Activated CD4-positive, alpha-beta T cell treated with anti-CD3 and anti-CD28 coated beads, Interleukin-2, Interleukin-6, amounts not matched to agents 100 ng/mL and 50 ng/mL, durations not matched to agents 16 hours and 8 hours (primary cell): ENCODE measurements around the gene OCA2.
A peak's percentile ranks its signal among the peaks of the same experiment; 100 is the strongest.

Experiments
- DNase-seq: peaks from one replicate; pipeline ENCODE4 v3.0.0-alpha.2; 2020

The OCA2 gene

DNA sequence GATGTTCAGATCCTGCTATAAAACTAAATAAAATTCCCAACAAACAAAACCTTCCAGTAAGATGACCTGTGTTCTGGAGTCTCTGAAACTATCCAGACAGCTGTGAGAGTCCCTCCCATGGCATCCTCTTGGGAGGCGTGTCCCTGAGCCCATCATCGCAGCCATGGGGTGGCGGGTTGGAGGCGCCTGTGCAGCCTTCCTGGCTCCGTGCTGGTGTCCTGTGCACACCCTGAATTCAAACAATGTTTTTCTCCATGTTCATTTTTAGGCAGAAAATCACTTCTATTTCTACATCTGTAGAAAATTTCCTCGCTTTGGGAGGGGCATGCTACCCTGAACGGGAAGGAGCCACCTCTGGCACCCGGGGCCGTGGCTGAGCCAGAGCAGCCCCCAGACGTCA, 19.4 kb upstream of the OCA2 start:
- DNase-seq: no peak

DNA sequence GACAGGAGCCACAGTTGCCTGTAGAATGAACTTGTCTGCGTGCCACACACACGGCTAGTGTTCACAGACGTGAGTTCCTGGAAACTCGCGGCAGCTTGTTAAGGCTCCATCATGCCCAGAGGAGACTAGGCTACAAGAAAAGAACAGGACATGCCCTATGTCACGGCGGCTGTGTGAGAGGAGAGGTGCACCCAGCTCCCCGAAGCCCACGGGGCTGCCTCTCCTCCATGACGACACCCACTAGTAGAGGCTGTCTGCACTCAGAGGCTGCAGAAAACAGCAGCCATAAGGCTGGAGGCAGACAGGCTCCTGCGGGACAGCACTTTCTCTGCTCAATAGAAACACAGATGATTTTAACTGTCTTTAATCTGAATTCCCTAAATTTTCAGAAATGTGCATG, 19.0 kb upstream of the OCA2 start:
- no peak for DNase-seq

DNA sequence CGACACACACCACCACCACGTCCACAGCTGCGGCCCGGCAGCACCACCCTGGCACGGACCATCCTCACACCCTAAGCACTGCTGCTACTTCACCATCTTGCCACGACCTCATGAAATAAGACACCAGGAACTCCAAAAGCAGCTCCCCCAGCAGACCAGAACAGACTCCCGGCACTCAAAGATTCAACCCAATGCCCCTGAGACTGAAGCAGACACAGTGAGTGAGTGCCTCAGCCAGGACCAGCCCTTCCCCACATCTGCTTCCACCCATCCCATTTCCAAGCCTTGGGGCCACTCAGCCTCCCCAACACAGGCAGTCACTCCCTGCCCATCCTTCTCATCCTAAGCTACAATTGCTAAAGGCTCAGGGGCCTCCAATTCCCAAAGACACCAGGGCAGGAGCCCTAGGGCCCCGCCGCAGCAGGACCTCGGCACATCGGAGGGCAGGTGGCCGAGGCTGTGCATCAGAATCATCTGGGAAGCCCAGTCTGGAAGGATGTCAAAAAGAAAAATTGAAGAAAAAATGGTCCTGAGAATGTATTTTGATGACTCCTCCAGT, 18.4 kb upstream of the OCA2 start:
- no peak for DNase-seq

DNA sequence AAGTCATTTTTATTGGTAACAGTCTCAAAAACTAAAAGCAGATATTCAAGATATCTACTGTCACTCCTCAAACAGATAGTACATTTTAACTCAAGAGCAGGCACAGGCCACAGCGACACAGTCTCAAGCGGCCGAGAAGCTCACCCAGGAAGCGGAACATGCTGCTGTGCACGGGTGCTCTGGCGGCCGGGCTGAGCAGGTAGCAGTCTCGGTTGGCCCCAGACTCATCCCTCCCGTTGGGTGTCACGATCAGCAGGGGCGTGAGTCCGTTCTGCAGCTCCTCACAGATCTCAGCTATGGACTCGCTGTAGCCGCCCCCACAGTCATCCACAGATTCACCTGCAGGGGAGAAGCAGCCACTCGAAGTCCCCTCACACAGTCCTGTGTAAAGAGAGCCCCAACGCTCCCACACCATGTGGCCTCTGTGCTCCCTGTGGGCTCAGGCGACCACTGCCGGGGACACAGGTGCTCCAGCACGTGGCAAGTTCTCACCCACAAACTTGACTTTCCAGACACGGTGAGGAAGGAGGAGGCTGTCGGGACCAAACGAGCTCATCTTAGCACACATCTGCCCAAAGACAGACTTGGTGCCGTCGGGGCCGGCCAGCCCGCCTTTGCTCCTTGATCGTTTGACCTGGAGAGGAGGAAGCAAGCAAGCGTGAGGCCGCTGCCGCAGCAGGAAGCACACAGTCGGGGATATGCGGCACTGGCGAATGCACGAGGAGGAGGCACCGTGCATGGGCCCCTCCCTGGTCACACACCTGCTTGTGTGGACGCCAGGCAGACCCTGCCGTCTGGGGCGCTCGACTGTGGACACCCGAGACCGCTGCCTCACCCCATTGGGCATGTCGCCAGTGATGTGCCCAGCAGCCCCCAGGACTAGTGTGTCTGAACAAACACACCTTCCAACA, 17.7 kb upstream of the OCA2 start:
- DNase-seq: no peak

DNA sequence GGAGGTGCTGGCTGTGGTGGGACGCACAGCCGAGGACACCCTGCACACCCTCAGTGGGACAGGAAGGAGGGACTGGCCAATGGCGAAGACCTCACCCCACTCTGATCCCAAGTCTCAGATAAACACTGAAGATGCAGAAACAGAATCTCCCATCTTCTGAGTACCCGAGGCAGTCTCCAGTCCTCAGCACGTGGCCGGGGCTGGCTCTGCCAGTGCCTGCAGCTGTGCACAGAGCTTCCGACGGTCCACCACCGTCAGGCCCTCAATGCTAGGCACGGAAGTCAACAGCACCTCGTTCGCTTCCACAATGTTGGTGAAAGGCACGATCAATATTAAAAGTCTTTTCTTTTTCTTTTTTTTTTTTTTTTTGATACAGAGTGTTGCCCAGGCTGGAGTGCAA, 16.8 kb upstream of the OCA2 start:
- no peak for DNase-seq

DNA sequence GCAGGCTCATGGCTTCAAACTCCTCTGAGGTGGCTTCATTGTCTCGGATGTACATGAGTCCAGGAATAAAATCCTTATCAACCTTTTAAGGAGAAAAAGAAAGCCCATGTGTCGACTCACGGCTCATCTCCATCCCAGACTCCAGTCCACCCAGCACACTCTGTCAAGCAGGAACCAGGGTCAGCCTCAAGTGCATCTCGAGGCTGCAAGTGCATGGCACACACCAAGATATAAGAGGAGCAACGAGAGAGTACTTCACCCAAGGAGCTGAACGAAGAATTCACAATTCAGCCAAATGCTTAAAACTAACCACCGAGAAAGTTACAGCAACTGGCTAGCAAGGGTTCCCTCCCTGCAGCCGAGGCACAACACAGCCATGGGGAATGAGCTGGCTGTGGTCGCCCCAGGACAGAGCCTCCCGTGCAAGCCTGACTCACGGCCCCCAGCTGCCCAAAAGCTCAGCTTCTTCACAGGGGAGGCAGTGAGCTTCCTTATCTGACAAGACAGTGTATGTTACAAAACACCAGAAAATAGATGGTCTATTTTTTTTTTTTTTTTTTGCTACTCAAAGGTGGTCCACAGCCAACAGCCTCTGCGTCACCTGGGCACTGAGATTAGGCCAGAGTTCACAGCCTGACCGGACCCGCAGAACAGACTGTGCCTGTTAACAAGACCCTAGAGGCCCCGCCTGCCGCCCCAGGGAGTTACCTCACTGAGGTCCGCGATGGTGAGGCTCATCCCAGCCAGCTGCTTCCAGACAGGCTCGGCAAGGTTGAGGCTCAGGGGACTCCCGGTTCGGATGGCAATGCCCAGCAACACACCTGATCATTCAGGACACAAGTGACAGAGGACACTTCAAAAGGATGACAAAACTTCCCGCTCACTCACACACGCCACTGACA, 15.9 kb upstream of the OCA2 start:
- no peak for DNase-seq

DNA sequence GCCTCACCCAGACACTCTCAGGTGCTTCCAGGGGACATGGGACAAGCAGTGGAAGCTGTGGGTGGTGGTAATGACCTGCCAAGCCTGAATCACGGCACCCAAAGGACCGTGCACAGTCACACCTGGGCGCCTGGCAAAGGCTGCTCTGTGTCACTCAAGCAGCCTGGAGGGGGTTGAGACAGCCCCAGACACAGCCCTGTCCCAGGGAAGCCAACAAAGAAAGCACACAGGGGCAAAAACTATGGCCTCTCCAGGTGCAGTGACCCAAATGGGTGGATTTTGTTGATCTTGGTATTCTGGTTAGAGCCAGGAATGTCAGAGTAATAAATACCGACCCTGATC, 15.0 kb upstream of the OCA2 start:
- no peak for DNase-seq

DNA sequence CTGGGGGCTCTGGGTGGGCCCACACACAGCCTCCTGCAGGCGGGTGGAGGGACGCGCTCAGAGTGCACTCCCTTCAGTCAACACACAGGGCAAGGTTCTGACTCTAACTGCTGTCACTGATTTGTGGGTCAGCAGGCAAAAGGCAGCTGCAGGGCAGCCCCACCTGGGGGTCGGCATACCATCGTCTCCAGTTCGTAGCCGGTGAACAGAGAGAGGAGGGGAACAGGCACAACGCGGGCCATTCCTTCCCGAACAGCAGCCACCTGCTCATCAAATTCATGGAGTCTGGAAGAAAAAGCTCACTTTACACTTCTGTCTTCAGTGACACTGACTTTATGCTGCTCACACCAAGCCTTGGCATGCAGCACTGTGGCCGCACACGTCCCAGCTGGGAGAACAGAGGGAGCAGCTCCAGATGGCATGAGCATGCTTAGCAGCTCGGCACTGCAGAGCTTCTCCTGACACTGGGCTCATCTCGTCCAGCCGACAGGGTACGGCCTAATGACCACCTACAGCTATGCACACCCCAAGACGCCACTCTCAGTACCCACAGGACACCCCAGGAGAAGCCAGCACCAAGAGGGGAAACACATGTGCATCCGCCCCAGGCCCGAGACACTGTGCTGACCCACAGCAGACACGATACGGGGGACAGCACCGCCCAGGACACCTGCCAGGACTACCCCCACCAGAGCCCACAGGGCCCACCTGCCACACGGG, 14.4 kb upstream of the OCA2 start:
- no peak for DNase-seq

DNA sequence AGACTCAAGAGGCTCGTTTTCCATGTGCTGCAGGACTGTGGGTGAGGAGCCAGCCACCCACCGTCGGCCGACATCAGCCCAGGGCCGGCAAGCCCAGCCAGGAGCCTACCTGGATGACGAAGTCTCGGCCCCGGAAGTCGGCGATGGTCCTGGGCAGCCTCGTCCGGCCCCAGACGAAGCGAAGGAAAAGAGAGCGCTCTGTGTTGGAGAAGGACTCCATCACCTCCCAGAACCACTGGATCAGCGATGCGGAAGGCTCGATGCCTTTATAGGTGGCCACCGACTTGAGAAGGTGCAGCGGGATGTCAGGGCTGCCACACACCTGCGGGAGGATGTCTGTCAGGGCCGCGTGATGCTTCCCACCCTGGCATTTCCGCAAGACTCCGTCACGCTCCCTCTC, 13.8 kb upstream of the OCA2 start:
- no peak for DNase-seq

DNA sequence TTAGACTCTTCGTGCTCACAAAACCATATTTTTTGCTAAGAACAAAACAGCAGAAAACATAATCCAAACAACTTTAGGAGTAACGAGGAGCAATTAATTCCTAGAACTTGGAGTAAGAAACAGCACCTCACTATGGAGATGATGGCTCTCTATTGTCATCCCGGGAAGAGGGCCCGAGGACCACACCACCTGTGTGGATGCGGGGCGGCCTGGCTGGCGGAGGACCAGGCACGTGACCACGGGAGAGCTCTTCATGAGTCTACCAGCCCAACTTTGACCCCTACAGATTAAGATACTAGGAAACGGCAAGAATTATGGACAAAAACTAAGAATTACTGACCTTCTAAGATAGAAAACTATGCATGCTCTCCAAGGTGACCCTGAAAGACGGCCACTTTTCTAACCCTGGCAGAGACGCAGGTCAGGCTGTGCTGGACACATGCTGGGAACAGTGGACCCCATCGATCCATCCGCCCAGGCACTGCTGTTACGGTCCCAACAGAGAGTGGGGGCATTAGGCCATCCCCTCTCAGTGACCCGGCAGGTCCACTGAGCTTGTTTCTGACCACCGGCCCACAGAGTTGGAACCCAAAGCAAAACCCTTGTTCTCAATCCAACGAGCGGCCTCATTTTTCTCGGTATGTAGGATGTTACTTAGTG, 13.1 kb upstream of the OCA2 start:
- DNase-seq: no peak

DNA sequence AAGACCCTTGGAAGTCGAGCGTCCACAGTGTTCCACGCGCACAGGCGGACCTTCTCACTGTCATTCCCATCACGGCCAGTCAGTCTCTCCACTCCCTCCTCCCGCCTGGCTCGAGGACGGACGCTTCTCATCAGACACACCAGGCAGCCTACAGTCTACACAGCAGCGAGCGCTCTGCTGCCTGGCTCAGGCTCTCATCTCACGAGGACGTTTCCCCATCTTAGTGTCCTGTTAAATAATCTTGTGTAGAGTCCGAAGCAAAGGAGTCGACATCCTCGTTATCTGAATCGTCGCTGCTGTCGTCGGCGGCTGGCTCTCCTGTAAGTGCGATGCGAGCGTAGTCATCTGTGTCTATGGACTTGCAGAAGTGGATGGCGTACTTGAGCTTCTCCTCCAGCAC, 12.4 kb upstream of the OCA2 start:
- DNase-seq: no peak

DNA sequence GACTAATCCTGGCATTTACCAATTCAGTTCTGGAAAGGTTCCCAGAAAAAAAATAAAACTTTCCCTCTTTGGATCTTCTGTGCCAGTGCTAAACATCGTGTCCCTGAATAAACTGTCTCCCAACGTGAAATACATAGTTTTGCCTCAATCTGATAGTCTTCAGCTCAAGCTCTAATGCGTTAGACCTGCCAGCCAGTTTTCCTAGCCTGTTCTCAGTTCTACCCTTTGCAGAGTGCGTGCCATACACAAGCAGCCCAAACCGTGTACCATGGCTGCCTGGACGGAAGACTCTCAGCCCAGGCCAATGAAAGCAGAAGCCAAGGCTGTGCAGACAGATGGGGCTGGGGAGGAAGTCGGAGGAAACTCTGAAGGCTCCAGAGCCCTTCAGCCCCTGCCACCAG, 11.4 kb upstream of the OCA2 start:
- DNase-seq: no peak

DNA sequence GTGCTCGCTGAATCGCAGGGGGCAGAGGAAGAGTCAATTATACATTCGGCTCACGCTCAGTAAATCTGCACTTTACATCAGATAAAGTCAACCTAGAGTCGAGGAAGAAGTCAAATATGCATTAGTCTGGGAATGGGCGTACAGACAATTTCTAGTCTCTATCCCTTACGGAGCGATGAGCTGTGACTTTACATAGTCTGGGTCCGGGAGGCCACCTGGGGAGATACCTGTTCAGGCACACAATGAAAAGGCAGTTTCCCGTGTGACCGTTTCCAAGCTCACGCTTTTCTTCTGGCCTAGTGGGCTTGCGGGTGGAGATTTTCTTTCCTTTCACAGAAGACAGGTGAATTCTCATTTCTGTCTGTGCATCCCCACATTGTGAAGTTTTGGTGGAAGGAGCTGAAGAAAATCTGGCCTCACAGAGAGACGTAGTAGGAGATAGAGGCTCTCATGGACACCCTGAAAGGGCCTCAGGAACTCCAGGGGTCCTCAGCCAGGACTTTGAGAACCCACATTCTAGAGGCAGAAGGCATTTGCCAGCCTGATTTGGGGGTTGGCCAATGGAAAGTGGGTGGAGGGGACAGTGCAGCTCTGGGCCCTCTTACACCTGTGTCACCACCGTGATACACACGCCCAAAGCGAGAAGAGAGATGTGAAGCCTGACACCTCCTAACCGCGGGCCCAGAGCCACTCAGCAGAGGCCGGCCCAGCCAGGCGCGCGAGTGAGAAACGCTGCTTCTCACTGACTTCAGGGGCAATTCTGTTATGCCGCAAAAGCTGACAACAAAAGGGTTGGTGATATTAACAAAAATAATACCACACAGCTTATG, 10.7 kb upstream of the OCA2 start:
- no peak for DNase-seq

DNA sequence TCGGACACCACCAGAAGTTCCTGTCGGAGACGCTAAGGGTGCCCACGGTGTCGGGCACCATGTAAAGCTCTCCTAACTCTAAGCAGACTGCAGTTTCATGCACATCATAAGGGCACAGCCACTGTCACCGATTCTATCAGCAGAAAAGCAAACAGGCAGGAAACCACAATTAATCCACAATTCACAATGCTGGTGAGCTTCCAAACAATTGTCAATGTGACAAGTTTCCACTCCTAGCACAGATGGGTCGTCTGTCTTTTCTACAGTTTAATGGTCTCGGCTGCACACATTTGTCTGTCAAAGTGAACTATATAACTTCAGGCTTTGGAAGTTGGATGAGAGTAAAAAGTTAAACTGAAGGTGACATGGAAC, 8.8 kb upstream of the OCA2 start:
- DNase-seq: peak; percentile 12

DNA sequence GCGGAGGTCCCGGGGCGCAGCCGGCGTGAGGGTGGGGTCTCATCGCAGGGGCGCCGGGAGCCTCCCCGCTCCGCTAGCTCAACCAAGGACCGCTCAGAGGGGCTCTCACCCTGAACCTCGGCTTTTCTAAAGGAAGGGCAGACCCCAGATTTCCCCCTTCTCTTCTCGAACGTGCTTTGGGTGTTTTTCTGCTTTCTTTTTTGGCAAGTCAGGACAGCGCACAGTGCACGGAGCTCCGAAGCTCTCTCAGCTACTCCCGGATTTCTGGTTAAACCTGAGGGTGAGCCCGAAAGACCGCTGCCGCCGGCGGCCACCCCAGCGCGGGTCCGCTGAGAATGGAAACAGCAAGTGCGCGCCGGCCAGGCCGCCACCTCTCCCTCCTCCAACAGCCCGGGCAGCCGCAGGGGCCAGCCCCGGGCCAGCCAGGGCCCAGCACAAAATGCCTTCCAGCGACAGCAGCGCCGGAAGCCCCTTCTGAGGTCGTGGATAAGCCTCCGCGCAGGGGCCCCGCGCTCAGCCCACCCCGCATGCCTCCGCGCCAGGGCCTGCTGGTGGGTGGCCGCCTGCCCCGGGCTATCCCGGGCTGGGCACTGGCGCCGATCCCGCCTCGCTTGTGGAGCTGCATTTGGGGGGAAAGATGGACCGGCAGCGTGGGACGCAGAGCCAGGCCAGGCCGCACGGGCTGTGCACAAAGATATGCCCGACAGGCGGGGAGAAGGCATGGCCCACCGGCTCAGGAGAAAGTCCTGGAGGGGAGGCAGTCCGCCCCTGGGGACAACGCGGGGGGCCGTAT, 8.2 kb upstream of the OCA2 start:
- DNase-seq: no peak

DNA sequence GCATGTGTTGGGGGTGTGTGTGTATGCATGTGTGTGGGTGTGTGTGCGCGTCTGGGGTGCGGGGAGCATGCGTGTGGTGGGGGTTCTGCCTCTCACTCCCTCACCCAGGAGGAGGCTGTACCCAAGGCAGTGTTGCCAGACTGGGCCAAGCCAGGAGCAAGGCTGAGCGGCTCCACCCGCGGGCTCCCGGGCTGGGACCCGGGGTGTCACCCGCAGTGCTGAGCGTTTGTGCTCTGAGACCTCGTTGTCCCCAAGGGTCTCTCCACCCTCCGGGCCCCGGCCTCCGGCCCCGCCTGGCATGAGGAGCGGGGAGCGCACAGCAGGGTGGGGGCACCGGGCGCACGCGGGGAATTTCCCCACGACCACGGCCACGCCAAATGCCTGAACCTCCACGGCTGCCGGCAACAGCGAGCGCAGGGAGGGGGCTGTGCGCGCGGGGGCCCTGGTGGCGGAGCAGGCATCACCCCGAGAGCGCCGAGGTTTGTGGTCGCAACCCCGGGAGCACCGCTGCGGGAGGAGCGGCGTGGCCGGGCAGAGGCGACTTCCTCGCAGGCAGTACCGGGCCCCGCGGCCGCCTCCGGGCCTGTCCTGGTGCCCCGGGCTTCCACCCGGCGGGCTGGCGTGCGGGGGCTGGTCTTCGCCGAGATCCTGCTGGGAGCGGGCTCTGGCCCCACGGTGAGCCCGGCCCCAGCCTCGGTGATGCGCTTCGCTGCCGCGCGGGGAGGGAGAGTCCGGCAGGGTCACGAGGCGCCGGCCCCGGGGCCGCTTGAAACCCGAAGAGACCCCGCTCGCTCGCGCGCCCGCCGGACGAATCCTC, 7.4 kb upstream of the OCA2 start:
- DNase-seq: peak; percentile 19

DNA sequence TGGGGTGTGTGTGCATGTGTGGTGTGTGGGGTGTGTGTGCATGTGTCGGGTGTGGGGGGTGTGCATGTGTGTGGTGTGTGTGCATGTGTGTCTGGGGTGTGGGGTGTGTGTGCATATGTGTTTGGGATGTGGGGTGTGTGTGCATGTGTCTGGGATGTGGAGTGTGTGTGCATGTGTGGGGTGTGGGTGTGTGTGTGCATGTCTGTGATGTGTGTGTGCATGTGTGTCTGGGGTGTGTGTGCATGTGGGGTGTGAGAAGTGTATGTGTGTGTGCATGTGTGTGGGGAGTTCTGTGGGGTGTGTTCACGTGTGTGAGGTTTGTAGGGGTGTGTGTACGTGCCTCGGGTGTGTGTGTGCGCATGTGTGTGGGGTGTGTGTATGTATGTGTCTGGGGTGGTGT, 6.7 kb upstream of the OCA2 start:
- no peak for DNase-seq

DNA sequence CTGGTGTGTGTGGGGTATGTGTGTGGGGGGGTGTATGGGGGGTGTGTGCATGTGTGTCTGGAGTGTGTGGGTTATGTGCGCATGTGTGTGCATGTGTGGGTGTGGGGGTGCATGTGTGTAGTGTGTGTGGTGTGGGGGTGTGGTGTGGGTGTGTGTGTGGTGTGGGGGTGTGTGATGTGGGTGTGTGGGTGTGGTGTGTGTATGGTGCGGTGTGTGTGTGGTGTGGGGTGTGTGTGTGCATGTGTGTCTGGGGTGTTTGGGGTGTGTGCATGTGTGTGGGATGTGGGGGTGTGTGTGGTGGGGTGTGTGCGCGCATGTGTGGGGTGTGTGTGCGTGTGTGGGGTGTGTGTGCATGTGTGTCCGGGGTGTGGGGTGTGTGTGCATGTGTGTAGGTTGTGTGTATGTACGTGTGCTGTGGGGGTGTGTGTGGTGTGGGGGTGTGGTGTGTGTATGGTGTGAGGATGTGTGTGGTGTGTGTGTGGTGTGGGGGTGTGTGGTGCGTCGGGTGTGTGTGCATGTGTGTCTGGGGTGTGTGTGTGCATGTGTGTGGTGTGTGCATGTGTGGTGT, 6.2 kb upstream of the OCA2 start:
- no peak for DNase-seq

DNA sequence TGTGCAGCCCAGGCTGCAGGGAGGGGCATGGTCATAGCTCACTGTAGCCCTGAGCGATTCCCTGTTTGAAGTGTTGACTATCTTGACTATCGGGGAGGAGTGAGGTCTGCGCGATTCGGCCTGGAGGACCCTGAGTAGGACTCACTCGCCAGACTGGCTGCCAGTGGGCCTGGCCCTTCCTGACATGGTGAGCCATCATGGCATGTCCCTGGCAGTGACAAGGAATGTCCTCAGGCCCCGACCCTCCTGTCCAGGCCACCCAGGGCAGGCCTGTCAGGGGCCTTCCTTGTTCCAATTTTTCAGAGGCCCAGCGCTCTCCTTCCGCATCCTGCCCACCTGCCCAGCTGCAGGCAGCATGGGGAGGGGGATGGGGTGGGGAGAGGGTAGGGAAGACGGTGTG, 5.2 kb upstream of the OCA2 start:
- no peak for DNase-seq

DNA sequence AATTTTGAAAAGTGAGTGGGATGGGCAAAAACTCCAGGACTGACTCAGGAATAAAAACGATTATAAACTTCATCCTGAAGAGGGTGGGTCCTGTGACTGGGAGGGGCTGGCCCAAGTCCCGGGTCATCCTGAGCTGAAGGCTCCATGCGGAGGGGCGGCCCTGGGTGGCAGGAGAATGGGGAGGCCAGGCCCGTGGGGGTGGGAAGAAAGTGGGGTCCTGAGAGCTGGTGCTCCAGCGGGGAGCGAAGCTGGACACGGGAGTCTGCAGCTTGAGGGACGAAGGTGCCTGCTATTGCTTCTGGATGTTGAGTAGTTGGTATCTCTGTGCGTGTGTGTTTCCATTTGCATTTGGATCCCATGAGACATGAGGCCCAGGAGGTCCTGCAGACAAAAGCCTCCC, 4.7 kb upstream of the OCA2 start:
- DNase-seq: no peak
